CD4-positive, alpha-beta T cell treated with Interleukin-17A for 1 hour (primary cell): ENCODE measurements around the gene GALNTL6.
"Not testable (repeated sequence)": the region's sequence is repeated elsewhere in the genome, so short reads cannot be mapped to it uniquely, and the experiment has no call there.

Experiments used
- DNase-seq: peaks from one replicate; pipeline ENCODE4 v3.0.0-alpha.2; 2020

GALNTL6 gene

GRCh38 chr4:172772781-172773180, 959.6 kb downstream of the GALNTL6 start:
- DNase-seq, result no peak

GRCh38 chr4:172776203-172776861, 963.1 kb downstream of the GALNTL6 start:
- no peak for DNase-seq

GRCh38 chr4:172777729-172778431, 964.7 kb downstream of the GALNTL6 start:
- no peak for DNase-seq

- DNase-seq, result no peak
Measured at GRCh38 chr4:172778583-172778982, 965.4 kb downstream of the GALNTL6 start.

- DNase-seq, result no peak
Measured at GRCh38 chr4:172780566-172781081, 967.4 kb downstream of the GALNTL6 start.

GRCh38 chr4:172785613-172786012, 972.4 kb downstream of the GALNTL6 start:
- no peak for DNase-seq

- DNase-seq, result no peak
Measured at GRCh38 chr4:172786039-172786792, 973.0 kb downstream of the GALNTL6 start.

GRCh38 chr4:172787111-172787510, 973.9 kb downstream of the GALNTL6 start:
- no peak for DNase-seq

- DNase-seq, result no peak
Measured at GRCh38 chr4:172791841-172792240, 978.6 kb downstream of the GALNTL6 start.

GRCh38 chr4:172793565-172794306, 980.5 kb downstream of the GALNTL6 start:
- DNase-seq, result no peak

GRCh38 chr4:172794307-172794703, 981.1 kb downstream of the GALNTL6 start:
- no peak for DNase-seq

GRCh38 chr4:172797281-172797680, 984.1 kb downstream of the GALNTL6 start:
- not testable (repeated sequence) for DNase-seq

- DNase-seq, result no peak
Measured at GRCh38 chr4:172802032-172802431, 988.8 kb downstream of the GALNTL6 start.

- DNase-seq, result no peak
Measured at GRCh38 chr4:172806841-172807240, 993.6 kb downstream of the GALNTL6 start.

- DNase-seq, result no peak
Measured at GRCh38 chr4:172808196-172808595, 995.0 kb downstream of the GALNTL6 start.

- DNase-seq, result no peak
Measured at GRCh38 chr4:172809319-172809718, 996.1 kb downstream of the GALNTL6 start.

- no peak for DNase-seq
Measured at GRCh38 chr4:172813359-172813923, 1000.2 kb downstream of the GALNTL6 start.

GRCh38 chr4:172815499-172816164, 1002.4 kb downstream of the GALNTL6 start:
- DNase-seq, result no peak

GRCh38 chr4:172818901-172819300, 1005.7 kb downstream of the GALNTL6 start:
- DNase-seq, result no peak

- no peak for DNase-seq
Measured at GRCh38 chr4:172819353-172819752, 1006.1 kb downstream of the GALNTL6 start.

- no peak for DNase-seq
Measured at GRCh38 chr4:172822331-172822730, 1009.1 kb downstream of the GALNTL6 start.

- no peak for DNase-seq
Measured at GRCh38 chr4:172826346-172826745, 1013.1 kb downstream of the GALNTL6 start.
